HG02870 (cell line): ENCODE results near the gene VPS16.
A peak's percentile ranks its signal among the peaks of the same experiment; 100 is the strongest.

Source experiments
- ATAC-seq: cut with Tn5 transposase; IDR thresholded peaks from one replicate; pipeline ENCODE4 v1.9.1; 2021; ENCODE audit warnings: mild to moderate bottlenecking, moderate library complexity; ENCODE audit not compliant: unreplicated experiment

The VPS16 gene

GRCh38 chr20:2867081-2867864 lies 26.7 kb downstream of the VPS16 start:
- ATAC-seq, result no peak

GRCh38 chr20:2869381-2869780 lies 28.8 kb downstream of the VPS16 start:
- no peak for ATAC-seq

GRCh38 chr20:2871111-2871465 lies 30.5 kb downstream of the VPS16 start:
- no peak for ATAC-seq

GRCh38 chr20:2871661-2872458 lies 31.3 kb downstream of the VPS16 start:
- no peak for ATAC-seq

GRCh38 chr20:2872459-2873009 lies 32.0 kb downstream of the VPS16 start:
- peak; percentile 29 for ATAC-seq

GRCh38 chr20:2873010-2873746 lies 32.6 kb downstream of the VPS16 start, which contains the start of gene PTPRA:
Gene PTPRA, plus strand, starts transcription at chr20:2873481. Its CDS starts 90,797 bp downstream, at chr20:2964278.
- peak; percentile 88 for ATAC-seq

- peak; percentile 40 for ATAC-seq
Observed at GRCh38 chr20:2873747-2874041, 33.1 kb downstream of the VPS16 start.

GRCh38 chr20:2874456-2874855 lies 33.9 kb downstream of the VPS16 start:
- no peak for ATAC-seq

GRCh38 chr20:2875690-2876203 lies 35.2 kb downstream of the VPS16 start:
- ATAC-seq, result no peak

GRCh38 chr20:2878515-2878914 lies 38.0 kb downstream of the VPS16 start:
- no peak for ATAC-seq

- ATAC-seq, result no peak
Observed at GRCh38 chr20:2879146-2879545, 38.6 kb downstream of the VPS16 start.

- ATAC-seq, result no peak
Observed at GRCh38 chr20:2880650-2881049, 40.1 kb downstream of the VPS16 start.

GRCh38 chr20:2883726-2884637 lies 43.4 kb downstream of the VPS16 start:
- no peak for ATAC-seq

GRCh38 chr20:2887715-2888114 lies 47.2 kb downstream of the VPS16 start:
- ATAC-seq, result no peak

- ATAC-seq, result no peak
Observed at GRCh38 chr20:2888224-2888955, 47.8 kb downstream of the VPS16 start.

GRCh38 chr20:2889209-2889608 lies 48.7 kb downstream of the VPS16 start:
- ATAC-seq, result no peak

GRCh38 chr20:2889797-2890196 lies 49.3 kb downstream of the VPS16 start:
- no peak for ATAC-seq

- ATAC-seq, result no peak
Observed at GRCh38 chr20:2890742-2891141, 50.2 kb downstream of the VPS16 start.

GRCh38 chr20:2891343-2891742 lies 50.8 kb downstream of the VPS16 start:
- ATAC-seq, result no peak
